GM03348 (cell line): ENCODE results near the gene GPR75.
A peak's percentile ranks its signal among the peaks of the same experiment; 100 is the strongest.

Source experiments
- DNase-seq: peaks from one replicate; pipeline ENCODE4 v3.0.0; 2012; ENCODE audit warnings: low spot score

Gene GPR75

DNA sequence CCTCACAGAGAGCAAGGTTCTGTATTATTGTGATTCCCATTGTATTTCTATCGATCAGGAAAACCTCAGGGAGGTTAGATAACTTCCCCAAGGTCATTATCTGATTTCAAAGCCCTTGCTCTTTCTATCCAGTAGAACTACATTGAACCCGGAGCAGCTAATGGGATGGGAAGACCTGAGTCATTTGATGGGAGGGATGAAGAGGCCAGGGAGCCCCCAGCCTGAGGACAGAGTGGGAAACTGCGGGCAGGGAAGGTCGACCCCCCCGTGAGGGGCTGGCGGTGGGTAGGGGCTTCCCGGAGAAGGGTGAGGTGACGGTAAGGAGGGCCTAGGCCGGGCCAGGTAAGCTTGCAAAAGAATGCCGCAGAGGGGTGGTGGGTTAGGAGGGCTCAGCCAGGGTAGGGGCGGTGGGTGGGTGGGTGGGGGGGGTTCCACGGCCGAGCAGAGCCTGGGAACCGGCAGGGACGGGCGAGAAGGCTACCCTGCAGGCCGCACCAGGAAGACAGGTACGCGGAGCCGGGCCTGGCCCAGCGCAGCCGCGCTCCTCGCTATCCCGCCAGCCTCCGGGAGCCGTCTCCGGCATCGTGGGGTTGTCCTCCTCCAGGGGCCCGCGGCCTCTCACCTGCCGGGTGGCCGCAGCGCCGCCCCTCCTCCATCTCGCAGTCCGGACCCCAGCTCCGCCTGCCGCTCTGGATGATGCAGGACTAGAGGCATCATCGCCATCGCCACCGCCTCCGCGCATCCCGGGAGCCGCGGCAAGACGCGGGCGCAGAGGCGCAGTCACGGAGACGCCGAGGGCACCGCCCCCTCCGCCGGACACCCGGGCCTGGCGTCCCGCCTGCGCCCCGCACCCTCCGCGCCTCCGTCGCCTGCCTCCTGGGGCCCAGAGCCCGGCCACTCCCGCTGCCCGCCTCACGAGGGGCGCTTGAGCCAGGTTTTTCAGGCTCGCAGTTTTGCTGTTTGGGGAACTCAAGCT, at the start of gene GPR75:
Gene GPR75 (minus strand): TSS at position 762 of the 976 bp plus-strand sequence. CDS start 5,211 bp downstream, outside the sequence.
- DNase-seq: peak; percentile 56

GRCh38 chr2:53907582-53907981, 47.8 kb upstream of the GPR75 start:
- no peak for DNase-seq

DNA sequence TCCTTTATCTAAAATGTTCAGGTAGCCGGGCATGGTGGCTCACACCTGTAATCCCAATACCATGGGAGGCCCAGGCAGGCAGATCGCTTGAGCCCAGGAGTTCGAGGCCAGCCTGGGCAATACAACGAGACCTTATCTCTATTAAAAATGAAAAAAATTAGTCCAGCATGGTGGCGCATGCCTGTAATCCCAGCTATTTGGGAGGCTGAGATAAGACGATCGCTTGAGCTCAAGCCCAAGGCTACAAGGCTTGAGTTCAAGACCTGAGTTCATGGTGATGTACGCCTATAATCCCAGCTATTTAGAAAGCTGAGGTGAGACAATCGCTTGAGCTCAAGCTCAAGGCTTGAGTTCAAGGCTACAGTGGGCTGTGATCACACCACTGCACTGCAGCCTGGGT, 45.6 kb upstream of the GPR75 start:
- DNase-seq: no peak

DNA sequence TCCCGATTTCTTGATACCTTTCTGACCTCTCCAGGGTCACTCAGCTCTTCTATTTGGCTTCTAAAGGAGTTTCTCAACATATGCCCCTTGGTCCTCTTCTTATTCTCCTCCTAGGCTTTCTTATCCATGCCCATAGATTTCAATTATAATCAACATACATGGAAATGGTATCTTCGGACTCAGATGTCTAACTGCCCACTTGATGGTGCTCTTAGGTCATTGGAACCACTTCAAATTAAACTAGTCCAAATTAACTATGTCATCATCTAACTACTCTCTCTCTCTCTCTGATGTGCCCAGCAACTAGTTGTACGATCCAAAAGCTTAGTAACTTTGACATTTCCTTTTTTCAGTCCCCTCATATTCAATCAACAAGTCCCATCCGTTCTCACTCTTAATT, 43.2 kb upstream of the GPR75 start:
- DNase-seq: no peak

- DNase-seq: no peak
Observed at GRCh38 chr2:53901192-53901591, 41.4 kb upstream of the GPR75 start.

DNA sequence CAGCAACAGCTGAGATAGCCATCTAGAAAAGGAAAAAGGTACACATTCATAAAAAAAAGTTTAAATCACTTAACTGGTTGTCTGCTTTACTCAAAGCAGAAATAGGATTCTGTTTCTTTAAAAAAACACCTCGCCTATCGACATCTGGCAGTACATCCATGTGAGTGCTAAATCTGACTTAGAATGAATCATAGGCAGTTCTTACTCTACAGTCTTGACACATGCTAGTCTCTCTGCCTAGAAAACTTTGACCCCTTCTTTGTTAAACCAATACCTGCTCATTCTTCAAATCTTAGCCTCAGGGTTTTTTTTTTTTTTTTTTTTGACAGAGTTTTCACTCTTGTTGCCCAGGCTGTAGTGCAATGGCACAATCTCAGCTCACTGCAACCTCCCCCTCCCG, 37.1 kb upstream of the GPR75 start:
- peak; percentile 65 for DNase-seq

GRCh38 chr2:53886406-53887280, 26.9 kb upstream of the GPR75 start:
- DNase-seq: no peak

DNA sequence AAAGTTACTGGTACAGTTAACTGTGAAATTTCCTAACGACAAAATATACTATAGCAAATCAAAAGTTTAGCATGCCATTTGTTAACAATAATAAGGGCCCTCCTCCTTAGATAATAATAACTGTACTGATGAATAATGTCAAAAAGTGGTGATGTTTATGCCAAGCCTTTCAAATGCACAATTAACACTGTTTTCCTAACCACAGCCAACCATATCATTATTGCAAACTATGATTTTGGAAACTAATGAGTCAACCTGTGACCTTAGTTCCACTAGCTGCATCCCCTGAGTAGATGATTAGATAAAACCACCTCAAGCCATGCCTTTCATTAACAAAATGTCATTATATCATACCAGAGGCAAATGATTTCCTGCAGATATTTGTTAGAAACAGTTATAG, 25.1 kb upstream of the GPR75 start:
- DNase-seq: no peak

DNA sequence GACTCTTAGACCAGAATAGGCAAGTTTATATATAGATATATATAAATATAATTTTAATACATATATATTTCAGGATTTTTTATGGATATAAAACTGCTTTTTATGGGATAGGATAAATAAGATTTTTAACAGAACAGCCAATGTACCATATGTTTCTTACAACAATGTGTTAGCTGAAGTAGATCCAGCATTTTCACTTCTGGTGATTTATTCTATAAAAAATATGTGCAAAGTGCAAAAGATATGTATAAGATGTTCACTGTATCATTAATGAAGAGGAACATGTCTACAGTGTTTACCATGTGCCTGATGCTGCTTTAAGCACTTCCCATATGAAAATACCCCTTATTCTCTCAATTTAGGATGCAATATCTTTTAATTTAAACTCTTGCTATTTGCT, 22.2 kb upstream of the GPR75 start:
- no peak for DNase-seq

GRCh38 chr2:53881360-53881759, 21.6 kb upstream of the GPR75 start:
- no peak for DNase-seq

GRCh38 chr2:53880756-53881155, 21.0 kb upstream of the GPR75 start:
- peak; percentile 76 for DNase-seq

DNA sequence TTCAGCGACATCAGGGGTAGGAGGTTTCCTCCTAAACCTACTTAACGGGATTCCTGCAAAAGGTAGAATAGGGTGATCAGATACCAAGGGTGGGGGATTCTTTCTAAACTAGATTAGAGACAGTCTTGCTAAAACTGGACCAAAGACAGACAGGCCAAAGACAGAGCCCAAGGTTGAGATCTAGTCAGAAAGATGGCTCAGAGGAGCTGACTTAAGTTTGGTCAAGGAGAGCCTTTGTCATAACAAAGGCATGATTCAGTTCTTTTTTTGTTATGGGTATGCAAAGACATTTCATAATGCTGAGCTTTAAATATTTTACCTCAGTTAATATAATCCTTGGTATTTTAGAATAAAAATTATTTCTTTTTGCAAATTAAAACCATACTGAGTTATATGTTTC, 17.8 kb upstream of the GPR75 start:
- peak; percentile 11 for DNase-seq

DNA sequence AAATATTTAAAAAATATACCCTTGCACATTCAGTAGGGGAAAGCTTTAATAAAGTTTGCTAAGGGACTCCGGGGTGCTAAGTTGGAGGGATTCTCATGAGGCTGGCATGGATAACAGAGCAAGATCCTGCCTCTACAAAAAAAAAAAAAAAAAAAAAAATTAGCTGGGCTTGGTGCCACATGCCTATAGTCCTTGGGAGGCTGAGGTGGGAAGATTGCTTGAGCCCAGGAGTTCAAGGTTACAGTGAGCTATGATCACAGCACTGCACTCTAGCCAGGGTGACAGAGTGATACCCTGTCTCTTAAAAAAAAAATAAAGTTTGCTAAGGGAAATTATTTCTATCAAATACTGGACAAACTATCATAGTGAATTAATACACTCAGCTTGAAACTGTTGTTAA, 17.3 kb upstream of the GPR75 start:
- DNase-seq: no peak

DNA sequence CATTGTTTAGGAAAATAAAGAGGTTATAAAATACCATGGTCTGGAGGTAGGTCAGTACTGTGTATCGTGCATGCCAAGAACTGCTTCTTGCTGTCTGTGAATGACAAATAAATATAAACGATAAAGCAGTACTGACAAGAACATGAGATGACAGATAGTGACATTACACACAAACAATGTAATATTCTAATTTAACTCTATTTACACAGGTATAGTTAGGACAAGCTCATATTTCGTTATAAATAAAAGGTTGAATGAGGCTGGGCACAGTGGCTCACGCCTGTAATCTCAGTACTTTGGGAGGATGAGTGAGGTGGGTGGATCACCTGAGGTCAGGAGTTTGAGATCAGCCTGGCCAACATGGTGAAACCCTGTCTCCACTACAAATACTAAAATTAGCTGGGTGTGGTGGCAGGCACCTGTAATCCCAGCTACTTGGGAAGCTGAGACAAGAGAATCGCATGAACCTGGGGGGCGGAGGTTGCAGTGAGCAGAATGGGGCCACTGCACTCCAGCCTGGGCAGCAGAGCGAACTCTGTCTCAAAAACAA, 14.7 kb upstream of the GPR75 start:
- DNase-seq: no peak

GRCh38 chr2:53867773-53868172, 8.0 kb upstream of the GPR75 start:
- DNase-seq: no peak

GRCh38 chr2:53867169-53867568, 7.4 kb upstream of the GPR75 start:
- no peak for DNase-seq

DNA sequence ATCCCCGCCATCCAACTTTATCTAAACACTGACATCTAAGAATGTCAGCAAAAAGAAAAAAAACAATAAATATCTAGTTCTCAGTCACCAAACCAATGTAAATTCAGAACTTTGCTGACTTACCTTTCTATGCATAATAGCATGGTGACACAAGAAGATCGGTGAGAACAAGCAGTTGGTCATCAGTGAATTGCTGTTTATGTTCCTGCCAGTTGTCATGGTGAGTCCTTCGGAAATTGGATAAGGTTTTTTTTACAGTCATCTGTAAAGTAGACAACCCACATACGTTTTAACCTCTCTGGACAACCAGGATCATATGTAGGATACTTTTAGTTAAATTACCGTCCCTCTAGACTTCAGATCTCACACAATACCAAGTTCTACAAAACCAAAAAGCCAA, 6.2 kb upstream of the GPR75 start:
- no peak for DNase-seq

DNA sequence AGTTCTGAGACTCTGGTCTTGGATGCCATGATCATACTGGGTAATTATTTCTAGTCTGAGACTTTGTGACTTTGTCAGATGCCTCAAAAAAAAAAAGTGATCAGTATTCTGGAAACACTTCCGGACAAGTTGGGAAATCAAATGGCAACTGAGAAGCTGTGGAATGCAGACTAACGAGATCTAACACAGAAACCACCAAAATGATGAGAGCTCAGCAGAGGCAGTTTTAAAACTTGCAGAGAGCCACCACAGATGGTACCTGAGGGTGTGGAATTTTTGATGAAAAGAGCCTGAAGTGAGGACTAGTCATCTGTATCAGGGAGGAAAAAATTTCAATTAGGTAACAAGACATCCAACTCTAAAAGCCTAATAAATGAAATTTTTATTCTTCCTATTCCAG, 5.5 kb upstream of the GPR75 start:
- peak; percentile 14 for DNase-seq

DNA sequence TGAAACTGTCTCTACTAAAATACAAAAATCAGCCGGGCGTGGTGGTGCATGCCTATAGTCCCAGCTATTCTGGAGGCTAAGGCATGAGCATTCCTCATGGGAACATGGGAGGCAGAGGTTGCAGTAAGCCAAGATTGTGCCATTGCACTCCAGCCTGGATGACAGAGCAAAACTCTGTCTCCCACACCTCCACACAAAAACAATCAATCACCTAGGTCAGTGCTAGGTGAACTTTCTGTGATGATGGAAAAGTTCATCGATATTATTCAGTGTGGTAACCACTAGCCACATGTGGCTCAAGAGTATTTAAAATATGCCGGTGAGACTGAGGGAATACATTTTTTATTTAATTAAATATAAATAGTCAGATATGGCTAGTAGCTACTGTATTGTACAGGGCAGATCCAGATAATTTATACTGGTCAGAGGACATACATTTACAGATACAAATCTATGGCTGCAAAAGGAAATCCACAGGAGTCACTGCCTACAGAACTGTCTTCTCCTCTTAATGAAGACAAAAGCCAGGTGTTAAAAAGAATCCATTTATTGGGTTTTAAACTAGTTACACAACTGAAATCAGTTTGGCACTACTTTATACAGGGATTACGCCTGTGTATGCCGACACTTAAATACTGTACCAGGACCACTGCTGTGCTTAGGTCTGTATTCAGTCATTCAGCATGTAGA, 3.9 kb upstream of the GPR75 start:
- DNase-seq: no peak

GRCh38 chr2:53861824-53862223, 2.1 kb upstream of the GPR75 start:
- no peak for DNase-seq

DNA sequence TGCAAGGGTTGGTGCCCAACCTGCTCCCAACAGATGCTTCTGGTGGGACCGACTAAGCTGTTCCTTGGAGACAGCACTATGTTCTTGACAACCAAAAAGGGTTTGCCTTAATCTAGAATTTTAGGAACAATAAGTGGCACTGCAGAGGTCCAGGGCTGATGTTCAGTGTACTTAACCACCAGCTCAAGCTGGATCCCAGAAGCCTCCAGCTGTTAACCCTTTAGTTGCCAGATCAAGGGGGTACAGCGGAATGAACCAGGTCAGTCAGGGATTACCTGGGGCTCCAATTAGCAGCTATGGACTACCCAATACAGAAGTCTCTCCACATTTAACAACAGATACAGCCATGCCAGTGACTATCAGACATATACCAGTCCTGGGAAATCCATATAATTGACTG, 3.5 kb downstream of the GPR75 start:
- no peak for DNase-seq

DNA sequence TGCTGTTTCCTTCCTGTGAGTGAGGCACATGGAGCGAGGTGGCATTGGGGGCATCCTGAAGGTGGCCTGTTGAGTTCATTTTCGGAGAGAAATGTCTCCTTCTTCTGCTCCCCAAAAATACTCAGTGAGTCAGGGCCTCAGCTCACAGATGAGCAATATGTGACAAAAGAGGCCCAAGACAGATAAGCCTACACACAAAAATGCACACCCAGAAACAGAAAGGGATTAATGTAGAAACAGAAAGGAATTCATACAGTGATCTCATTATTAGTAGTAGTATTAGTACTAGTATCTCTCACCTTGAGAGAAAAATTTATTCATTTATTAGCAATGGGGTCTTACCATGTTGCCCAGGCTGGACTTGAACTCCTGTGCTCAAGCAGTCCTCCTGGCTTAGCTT, 5.1 kb downstream of the GPR75 start:
- no peak for DNase-seq
